Left lung (tissue), 10 donors: Measurements from ENCODE around the gene PI4K2A. TPM values are rescaled to one million over a fixed set of nuclear protein-coding genes. Genes with fewer than 3 reads are reported as not detected.
A peak's percentile ranks its signal among the peaks of the same experiment; 100 is the strongest.

ENCODE experiments used
- ATAC-seq: fragments of 200-7000 bp; cut with Tn5 transposase; one replicate; pipeline ENCODE4 v1.9.1; 2020; ENCODE audit warnings: moderate library complexity
- DNase-seq, 4 donors: peaks; one replicate each; pipeline ENCODE4 v3.0.0-alpha.2; 2013 to 2020
- H3K27ac ChIP-seq, 2 donors: fragments of 200-600 bp; sonication (generic) in 1 of 2; one replicate each; pipeline versions ENCODE4 v1.5.0 to v1.8.0; 2020 to 2021
- H3K27me3 ChIP-seq, 2 donors: fragments of 200-600 bp; sonication (generic) in 1 of 2; one replicate each; pipeline versions ENCODE4 v1.5.0 to v1.8.0; 2020 to 2021
- H3K36me3 ChIP-seq, 2 donors: fragments of 200-600 bp; sonication (generic) in 1 of 2; one replicate each; pipeline versions ENCODE4 v1.5.0 to v1.8.0; 2020 to 2021
- H3K4me1 ChIP-seq, 2 donors: fragments of 200-600 bp; one replicate each; pipeline ENCODE4 v1.8.0; 2021
- H3K4me3 ChIP-seq, 2 donors: fragments of 200-600 bp; sonication (generic) in 1 of 2; one replicate each; pipeline versions ENCODE4 v1.5.0 to v1.8.0; 2020 to 2021; ENCODE audit warnings: mild to moderate bottlenecking in 1 of 2
- H3K9me3 ChIP-seq, 2 donors: fragments of 200-600 bp; sonication (generic) in 1 of 2; one replicate each; pipeline versions ENCODE4 v1.5.0 to v1.8.0; 2020 to 2021
- CTCF ChIP-seq, 2 donors: fragments of 200-600 bp; sonication (generic) in 1 of 2; IDR thresholded peaks; one replicate each; pipeline versions ENCODE4 v1.5.0 to v1.8.0; 2021; ENCODE audit warnings: antibody characterized with exemption in 2 of 2
- intact Hi-C, 2 donors: fragments of 100-400 bp; cut with DNase I; formaldehyde crosslinking; loops; one replicate each; pipeline versions ENCODE4 v1.11.2 to v1.14.2; 2022
- polyA plus RNA-seq, 6 donors: library from polyadenylated mRNA; unstranded; fragments of 120-200 nt; gene quantifications; one replicate each; pipeline ENCODE4 v1.2.1, GENCODE V29; 2013; ENCODE audit not compliant: insufficient read length in 6 of 6
- total RNA-seq, 2 donors: library from RNA; stranded (reverse); fragmentation: NEBNext Ultra II Directional; extraction: Animal tissue kit (Norgen Biotek cat#: 25700); gene quantifications; one replicate each; pipeline ENCODE4 v1.2.1, GENCODE V29; 2021
- donor health status: DM: no; HTN: yes; CAD: no.
- donor health status: DM: no; HTN: no; CAD: no.

PI4K2A gene
- total and polyA plus RNA-seq, 8 donors = 12.7 to 27.1 (median 15.6) TPM

GRCh38 chr10:97601268-97602215 is 38.9 kb upstream of the PI4K2A start:
- Histone ChIP-seq H3K27me3 (no peaks in the 10 kb centered on the region), H3K4me3 (no peak overlapping the region), H3K4me1 (peaks cover 0 to 10% of the 10 kb centered on the region in 2 donors), H3K9me3 (no peaks in the 10 kb centered on the region), H3K27ac (no peak overlapping the region), H3K36me3 (no peaks in the 10 kb centered on the region)
- intact Hi-C loops = no loop called here
- DNase-seq (no peak), ATAC-seq (no peak)
- no peak for TF ChIP-seq CTCF (IDR thresholded peaks at IDR 0.05)

GRCh38 chr10:97607095-97607636 is 33.3 kb upstream of the PI4K2A start:
- Histone ChIP-seq H3K36me3 (no peaks in the 10 kb centered on the region), H3K4me3 (no peak overlapping the region), H3K9me3 (no peaks in the 10 kb centered on the region), H3K27ac (no peak overlapping the region), H3K27me3 (no peaks in the 10 kb centered on the region), H3K4me1 (no peaks in the 10 kb centered on the region)
- intact Hi-C loops = no loop called here
- no peak for DNase-seq
- ATAC-seq = no peak
- TF ChIP-seq CTCF (IDR thresholded peaks at IDR 0.05) = no peak

- TF ChIP-seq CTCF (IDR thresholded peaks at IDR 0.05) = no peak
- H3K36me3 ChIP-seq = no peaks in the 10 kb centered on the region
- intact Hi-C loops = no loop called here
- H3K27me3 ChIP-seq = no peaks in the 10 kb centered on the region
- ATAC-seq = peak; percentile 69
- H3K4me3 ChIP-seq = no peak overlapping the region
- H3K4me1 ChIP-seq = no peaks in the 10 kb centered on the region
- no peak for DNase-seq
- H3K27ac ChIP-seq = peak overlapping the region in 1 of 2 donors; percentile 33
- H3K9me3 ChIP-seq = no peaks in the 10 kb centered on the region
These were observed 31.4 kb upstream of the PI4K2A start for GRCh38 chr10:97608991-97609561.

GRCh38 chr10:97611473-97611872 is 29.0 kb upstream of the PI4K2A start:
- H3K4me1 ChIP-seq = no peaks in the 10 kb centered on the region
- intact Hi-C loops = no loop called here
- no peaks in the 10 kb centered on the region for H3K27me3 ChIP-seq
- ATAC-seq (no peak), DNase-seq (no peak)
- no peaks in the 10 kb centered on the region for H3K9me3 ChIP-seq
- TF ChIP-seq CTCF (IDR thresholded peaks at IDR 0.05) = no peak
- no peak overlapping the region for H3K27ac ChIP-seq
- no peaks in the 10 kb centered on the region for H3K36me3 ChIP-seq
- no peak overlapping the region for H3K4me3 ChIP-seq

GRCh38 chr10:97612386-97612785 is 28.1 kb upstream of the PI4K2A start:
- Histone ChIP-seq H3K9me3 (no peaks in the 10 kb centered on the region), H3K36me3 (no peaks in the 10 kb centered on the region), H3K4me1 (no peaks in the 10 kb centered on the region), H3K27ac (no peak overlapping the region), H3K4me3 (no peak overlapping the region), H3K27me3 (no peaks in the 10 kb centered on the region)
- intact Hi-C loops = no loop called here
- TF ChIP-seq CTCF (IDR thresholded peaks at IDR 0.05) = peak; percentile 21 to 38
- ATAC-seq = peak; percentile 88
- DNase-seq = no peak
